DND-41 (cell line): ENCODE measurements around the gene TRIM21.
"Not testable (repeated sequence)": the region's sequence is repeated elsewhere in the genome, so short reads cannot be mapped to it uniquely, and the experiment has no call there.

Experiments
- ATAC-seq: fragments of 200-7000 bp; cut with Tn5 transposase; 3 replicates; pipeline ENCODE4 v1.9.1; 2021; ENCODE audit warnings: low read depth; ENCODE audit not compliant: insufficient read depth
- DNase-seq: peaks from one replicate; pipeline ENCODE4 v3.0.0-alpha.2; 2020
- H2AFZ ChIP-seq: 2 replicates; pipeline ENCODE4 v1.6.0; 2012; ENCODE audit warnings: low read depth, low read length
- H3K27ac ChIP-seq: 2 replicates; pipeline ENCODE4 v1.5.1; 2012; ENCODE audit warnings: low read length, inconsistent platforms
- H3K27me3 ChIP-seq: fragments of 200-600 bp; sonication (generic); 2 replicates; pipeline ENCODE4 v1.6.0; 2012; ENCODE audit warnings: low read length, mild to moderate bottlenecking, inconsistent platforms; ENCODE audit not compliant: insufficient read depth, poor library complexity
- H3K36me3 ChIP-seq: 2 replicates; pipeline ENCODE4 v1.5.1; 2012; ENCODE audit warnings: low read length, inconsistent platforms; ENCODE audit not compliant: insufficient read depth
- H3K4me1 ChIP-seq: 2 replicates; pipeline ENCODE4 v1.5.1; 2012; ENCODE audit warnings: mild to moderate bottlenecking, low read length; ENCODE audit not compliant: insufficient read depth
- H3K4me2 ChIP-seq: 2 replicates; pipeline ENCODE4 v1.6.0; 2012; ENCODE audit warnings: mild to moderate bottlenecking, moderate library complexity, low read length, inconsistent platforms; ENCODE audit not compliant: insufficient read depth
- H3K4me3 ChIP-seq, 2 experiments: fragments of 200-600 bp in 1 of 2; shearing (Covaris generic) in 1 of 2; 2 replicates each; pipeline ENCODE4 v1.5.1; 2012 to 2016; ENCODE audit warnings: inconsistent platforms in 2 of 2, low read length in 2 of 2, mild to moderate bottlenecking in 2 of 2, low read depth in 1 of 2, moderate library complexity in 1 of 2
- H3K79me2 ChIP-seq: 2 replicates; pipeline ENCODE4 v1.6.0; 2012; ENCODE audit warnings: low read length, inconsistent platforms; ENCODE audit not compliant: insufficient read depth
- H3K9ac ChIP-seq: 2 replicates; pipeline ENCODE4 v1.6.0; 2012; ENCODE audit warnings: low read depth, mild to moderate bottlenecking, inconsistent platforms, low read length, moderate library complexity
- H3K9me3 ChIP-seq: 2 replicates; pipeline ENCODE4 v1.5.1; 2012; ENCODE audit warnings: low read length, moderate library complexity, mild to moderate bottlenecking, inconsistent platforms; ENCODE audit not compliant: insufficient read depth, severe bottlenecking
- H4K20me1 ChIP-seq: 2 replicates; pipeline ENCODE4 v1.6.0; 2012; ENCODE audit warnings: low read length; ENCODE audit not compliant: insufficient read depth
- CTCF ChIP-seq: IDR thresholded peaks from 2 replicates; pipeline ENCODE4 v1.5.1; 2012; ENCODE audit warnings: borderline replicate concordance, low read length, moderate library complexity, mild to moderate bottlenecking; ENCODE audit not compliant: poor library complexity, severe bottlenecking; ENCODE audit errors: extremely low read depth
- EZH2 ChIP-seq: IDR thresholded peaks from 3 replicates; pipeline ENCODE4 v1.6.1; 2012; ENCODE audit warnings: borderline replicate concordance, low read depth, mild to moderate bottlenecking, moderate library complexity, low read length, inconsistent platforms; ENCODE audit not compliant: severe bottlenecking

The TRIM21 gene

GRCh38 chr11:4416306-4416705 lies 22.8 kb upstream of the TRIM21 start:
- no peaks in the 10 kb centered on the region for H3K36me3 ChIP-seq
- H3K9ac ChIP-seq = no peak overlapping the region
- no peak overlapping the region for H2AFZ ChIP-seq
- H3K4me2 ChIP-seq = no peak overlapping the region
- no peak for DNase-seq
- H3K79me2 ChIP-seq = no peaks in the 10 kb centered on the region
- H3K9me3 ChIP-seq = no peaks in the 10 kb centered on the region
- TF ChIP-seq EZH2 (no peak), CTCF (no peak)
- no peak for ATAC-seq
- no peak overlapping the region for H3K27ac ChIP-seq
- H4K20me1 ChIP-seq = no peaks in the 10 kb centered on the region
- no peak overlapping the region for H3K4me3 ChIP-seq
- H3K4me1 ChIP-seq = no peaks in the 10 kb centered on the region
- H3K27me3 ChIP-seq = peaks cover 28% of the 10 kb centered on the region

- H2AFZ ChIP-seq, H3K4me1 ChIP-seq, H3K27ac ChIP-seq, DNase-seq, H4K20me1 ChIP-seq, ATAC-seq, H3K9me3 ChIP-seq, H3K79me2 ChIP-seq, H3K4me3 ChIP-seq, H3K27me3 ChIP-seq, H3K9ac ChIP-seq, H3K36me3 ChIP-seq, H3K4me2 ChIP-seq: not testable (repeated sequence)
These were observed 12.7 kb upstream of the TRIM21 start for GRCh38 chr11:4406206-4406605.

- peak overlapping the region; percentile 40 for H2AFZ ChIP-seq
- peaks cover 15% of the 10 kb centered on the region for H3K36me3 ChIP-seq
- H3K9ac ChIP-seq = peak overlapping the region; percentile 78
- ATAC-seq = no peak
- peaks cover 17% of the 10 kb centered on the region for H3K4me1 ChIP-seq
- H3K27me3 ChIP-seq = no peaks in the 10 kb centered on the region
- no peak for DNase-seq
- H3K27ac ChIP-seq = no peak overlapping the region
- H3K9me3 ChIP-seq = no peaks in the 10 kb centered on the region
- H3K4me3 ChIP-seq = peak overlapping the region in 1 of 2 experiments; percentile 92; a peak in 2 of 4 replicates
- peak overlapping the region; percentile 77 for H3K4me2 ChIP-seq
- TF ChIP-seq CTCF (no peak), EZH2 (no peak)
- H3K79me2 ChIP-seq = peaks cover 10% of the 10 kb centered on the region
- no peaks in the 10 kb centered on the region for H4K20me1 ChIP-seq
These were observed 339 bp upstream of the TRIM21 start for GRCh38 chr11:4393858-4394223.

- peaks cover 9% of the 10 kb centered on the region for H3K79me2 ChIP-seq
- ATAC-seq (no peak), DNase-seq (no peak)
- no peak overlapping the region for H3K4me3 ChIP-seq
- H4K20me1 ChIP-seq = no peaks in the 10 kb centered on the region
- peaks cover 11% of the 10 kb centered on the region for H3K4me1 ChIP-seq
- no peak overlapping the region for H3K4me2 ChIP-seq
- H3K9ac ChIP-seq = no peak overlapping the region
- H2AFZ ChIP-seq = no peak overlapping the region
- TF ChIP-seq CTCF = no peak
- TF ChIP-seq EZH2 = no peak
- no peak overlapping the region for H3K27ac ChIP-seq
- peaks cover 49% of the 10 kb centered on the region for H3K36me3 ChIP-seq
- no peaks in the 10 kb centered on the region for H3K27me3 ChIP-seq
- no peaks in the 10 kb centered on the region for H3K9me3 ChIP-seq
These were observed 5.3 kb downstream of the TRIM21 start for GRCh38 chr11:4388221-4388620.
